HG02678 (cell line): Measurements from ENCODE around the gene MLLT1.

Source experiments
- ATAC-seq: cut with Tn5 transposase; IDR thresholded peaks from one replicate; pipeline ENCODE4 v1.9.1; 2021; ENCODE audit warnings: mild to moderate bottlenecking, moderate library complexity; ENCODE audit not compliant: unreplicated experiment

The MLLT1 gene

GRCh38 chr19:6172074-6172863 lies 107.5 kb downstream of the MLLT1 start:
- ATAC-seq, result no peak

- no peak for ATAC-seq
Observed at GRCh38 chr19:6167115-6167514, 112.7 kb downstream of the MLLT1 start.

- ATAC-seq, result no peak
Observed at GRCh38 chr19:6164906-6165531, 114.8 kb downstream of the MLLT1 start.

GRCh38 chr19:6161271-6161850 lies 118.4 kb downstream of the MLLT1 start:
- no peak for ATAC-seq
